Endodermal cell (in vitro differentiated cells): Measurements from ENCODE around the gene GPHB5. TPM values are rescaled to one million over a fixed set of nuclear protein-coding genes. Genes with fewer than 3 reads are reported as not detected.

Experiments used
- DNase-seq: peaks from one replicate; pipeline ENCODE4 v3.0.0-alpha.2; 2017
- H3K27ac ChIP-seq: 2 replicates; pipeline ENCODE4 v1.5.1; 2013; ENCODE audit warnings: mild to moderate bottlenecking, low read depth, low read length, moderate library complexity
- H3K27me3 ChIP-seq: 2 replicates; pipeline ENCODE4 v1.6.1; 2013; ENCODE audit warnings: mild to moderate bottlenecking, low read length, moderate library complexity; ENCODE audit not compliant: insufficient read depth, control insufficient read depth, poor library complexity, severe bottlenecking
- H3K36me3 ChIP-seq: 2 replicates; pipeline ENCODE4 v1.7.0; 2013; ENCODE audit warnings: mild to moderate bottlenecking, low read length, moderate library complexity; ENCODE audit not compliant: control insufficient read depth, insufficient read depth
- H3K4me1 ChIP-seq: one replicate; pipeline ENCODE4 v1.7.0; 2013; ENCODE audit warnings: low read length; ENCODE audit not compliant: control insufficient read depth, insufficient read depth
- H3K4me3 ChIP-seq: 2 replicates; pipeline ENCODE4 v1.5.1; 2013; ENCODE audit warnings: mild to moderate bottlenecking, low read length, moderate library complexity
- H3K9ac ChIP-seq: 2 replicates; pipeline ENCODE4 v1.6.1; 2013; ENCODE audit warnings: mild to moderate bottlenecking, low read length, moderate library complexity; ENCODE audit not compliant: poor library complexity, severe bottlenecking; ENCODE audit errors: extremely low read depth
- H3K9me3 ChIP-seq: 2 replicates; pipeline ENCODE4 v1.6.1; 2013; ENCODE audit warnings: mild to moderate bottlenecking, low read length, moderate library complexity; ENCODE audit not compliant: control insufficient read depth
- H3K27ac Mint-ChIP-seq: 2 replicates; pipeline ENCODE4 v1.8.0; 2020; ENCODE audit warnings: mixed read lengths
- H3K27me3 Mint-ChIP-seq: 2 replicates; pipeline ENCODE4 v1.8.0; 2021; ENCODE audit warnings: mild to moderate bottlenecking, mixed read lengths; ENCODE audit not compliant: insufficient read depth
- H3K36me3 Mint-ChIP-seq: 2 replicates; pipeline ENCODE4 v1.8.0; 2020; ENCODE audit warnings: low read depth, mixed read lengths
- H3K4me1 Mint-ChIP-seq: 2 replicates; pipeline ENCODE4 v1.8.0; 2020; ENCODE audit warnings: mixed read lengths
- H3K4me3 Mint-ChIP-seq: 2 replicates; pipeline ENCODE4 v1.8.0; 2020; ENCODE audit warnings: mild to moderate bottlenecking, moderate library complexity, mixed read lengths
- H3K9me3 Mint-ChIP-seq: 2 replicates; pipeline ENCODE4 v1.8.0; 2020; ENCODE audit warnings: mild to moderate bottlenecking, mixed read lengths
- CTCF ChIP-seq: fragments of 200-600 bp; sonication (generic); conservative IDR thresholded peaks from 2 replicates; pipeline ENCODE4 v1.5.0; 2021; ENCODE audit warnings: antibody characterized with exemption, mild to moderate bottlenecking
- WGBS, 2 experiments: methylation state at CpG; one replicate each; pipeline versions ENCODE4 v1.1.5 to v1.1.7; 2013; ENCODE audit warnings: missing lambda C conversion rate in 2 of 2, mixed read lengths in 1 of 2; ENCODE audit not compliant: insufficient coverage in 1 of 2, insufficient read length in 1 of 2; 5-methylcytosine and 5-hydroxymethylcytosine counted together
- total RNA-seq, 2 donors: library from RNA; stranded (reverse); fragmentation: NEBNext Ultra II Directional in 1 of 2; extraction: Animal tissue kit (Norgen Biotek cat#: 25700) in 1 of 2; gene quantifications; 2 replicates in 1 of 2; 3 replicates in 1 of 2; pipeline ENCODE4 v1.2.1, GENCODE V29; 2021

GPHB5 gene
- total RNA-seq, 2 donors from 2014 or later, result not detected

DNA sequence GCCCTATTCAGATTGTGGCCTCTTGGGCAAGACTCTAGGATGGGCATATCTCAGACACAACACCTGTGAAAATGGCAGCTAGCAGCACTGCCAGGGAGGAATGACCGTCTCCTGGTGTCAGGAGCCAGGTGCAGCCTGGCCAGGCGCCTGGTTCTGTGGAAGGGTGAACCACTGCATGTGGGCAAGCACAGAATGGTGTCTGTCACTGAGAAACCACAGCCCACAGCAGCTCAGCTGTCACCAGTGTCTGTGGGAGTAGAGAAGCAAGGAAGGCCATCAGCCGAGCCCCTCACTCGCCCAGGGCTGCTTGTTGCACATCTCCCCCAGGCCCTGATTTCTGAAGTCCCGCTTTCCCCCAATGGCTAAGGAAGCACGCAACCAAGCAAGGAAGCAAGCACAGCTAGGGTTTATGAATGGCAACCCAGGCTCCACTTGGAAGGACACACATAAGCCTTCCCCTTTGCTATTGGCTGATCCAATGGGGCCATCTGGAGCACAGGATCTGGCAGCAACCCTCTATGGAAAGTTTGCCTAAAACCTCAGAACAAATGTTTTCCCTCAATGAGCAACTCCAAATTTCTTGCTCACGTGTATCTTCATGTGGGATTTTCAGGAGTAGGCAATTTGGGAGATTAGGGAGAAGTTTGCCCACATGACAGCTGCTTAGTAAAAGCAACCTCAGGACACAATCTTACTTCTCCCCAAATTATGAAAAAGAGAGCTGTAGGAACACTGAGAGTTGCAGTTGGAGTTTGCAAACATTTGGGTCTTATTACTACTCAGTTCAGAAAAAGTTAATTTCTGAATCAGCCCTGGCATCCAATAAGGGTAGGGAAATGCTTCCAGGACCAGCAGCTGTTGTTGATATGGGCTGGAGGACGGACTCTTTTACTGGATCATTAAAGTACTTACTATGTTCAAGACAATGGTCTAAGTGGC lies 44.7 kb downstream of the GPHB5 start:
- no peak overlapping the region for H3K4me3 Mint-ChIP-seq
- DNase-seq, result no peak

DNA sequence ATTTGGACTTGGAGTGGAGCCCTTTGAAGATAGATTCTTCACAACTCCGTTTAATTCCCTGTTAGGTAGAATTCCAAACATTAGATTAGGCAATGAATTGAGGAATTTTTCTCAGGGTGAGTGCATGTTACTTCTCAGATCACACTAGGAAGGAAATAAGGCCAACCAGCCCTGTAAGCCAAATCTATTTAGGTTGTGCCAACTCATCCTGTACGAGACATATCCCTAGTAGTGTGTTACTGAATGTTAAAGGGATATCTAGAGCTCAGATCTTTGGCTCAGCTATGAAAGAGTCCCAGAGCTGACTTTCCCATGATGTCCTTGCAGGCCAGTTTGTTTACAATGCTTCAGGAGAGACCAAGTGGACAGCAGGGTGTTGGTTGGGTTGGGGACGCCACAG lies 45.6 kb downstream of the GPHB5 start:
- TF ChIP-seq CTCF, result no peak
- 87 to 94% methylated on average over 2 to 3 of the region's 3 CpGs for WGBS, 2 experiments
- no peak overlapping the region for H3K9ac ChIP-seq
- Mint-ChIP-seq H3K36me3 (no peaks in the 10 kb centered on the region), H3K4me1 (no peaks in the 10 kb centered on the region), H3K4me3 (no peak overlapping the region), H3K27ac (no peak overlapping the region), H3K27me3 (no peaks in the 10 kb centered on the region), H3K9me3 (no peaks in the 10 kb centered on the region)
- no peaks in the 10 kb centered on the region for H3K27me3 ChIP-seq
- H3K27ac ChIP-seq, result no peak overlapping the region
- H3K36me3 ChIP-seq, result no peaks in the 10 kb centered on the region
- H3K9me3 ChIP-seq, result no peaks in the 10 kb centered on the region
- no peaks in the 10 kb centered on the region for H3K4me1 ChIP-seq
- DNase-seq, result no peak
- no peak overlapping the region for H3K4me3 ChIP-seq

More for the DNA sequence above, 44.7 kb downstream of the GPHB5 start:
- 93 to 97% methylated on average over 5 to 8 of the region's 8 CpGs for WGBS, 2 experiments
- H3K36me3 Mint-ChIP-seq, result no peaks in the 10 kb centered on the region
- H3K27ac Mint-ChIP-seq, result no peak overlapping the region
- H3K27me3 Mint-ChIP-seq, result no peaks in the 10 kb centered on the region
- Histone ChIP-seq H3K27ac (no peak overlapping the region), H3K9me3 (no peaks in the 10 kb centered on the region), H3K36me3 (no peaks in the 10 kb centered on the region), H3K9ac (no peak overlapping the region), H3K27me3 (no peaks in the 10 kb centered on the region), H3K4me1 (no peaks in the 10 kb centered on the region), H3K4me3 (no peak overlapping the region)
- no peaks in the 10 kb centered on the region for H3K9me3 Mint-ChIP-seq
- no peaks in the 10 kb centered on the region for H3K4me1 Mint-ChIP-seq
- TF ChIP-seq CTCF, result no peak

GRCh38 chr14:63269561-63270225 lies 49.0 kb downstream of the GPHB5 start:
- Histone ChIP-seq H3K9ac (no peak overlapping the region), H3K36me3 (no peaks in the 10 kb centered on the region), H3K9me3 (peaks cover 7% of the 10 kb centered on the region), H3K27me3 (no peaks in the 10 kb centered on the region), H3K27ac (no peak overlapping the region), H3K4me1 (no peaks in the 10 kb centered on the region), H3K4me3 (no peak overlapping the region)
- Mint-ChIP-seq H3K36me3 (no peaks in the 10 kb centered on the region), H3K27me3 (peaks cover 2% of the 10 kb centered on the region), H3K4me1 (no peaks in the 10 kb centered on the region), H3K9me3 (peaks cover 18% of the 10 kb centered on the region), H3K4me3 (no peak overlapping the region), H3K27ac (no peak overlapping the region)
- DNase-seq, result no peak
- TF ChIP-seq CTCF, result no peak
- 97% methylated on average over 7 to 11 of the region's 11 CpGs for WGBS, 2 experiments
